Measurements from ENCODE around the gene AKAP8L. TPM values are rescaled to one million over a fixed set of nuclear protein-coding genes. Genes with fewer than 3 reads are reported as not detected.
"Not testable (repeated sequence)": the region's sequence is repeated elsewhere in the genome, so short reads cannot be mapped to it uniquely, and the experiment has no call there.

AKAP8L gene
- total and polyA plus RNA-seq, 2 experiments from 2014 or later, result 88.7 to 155 TPM

- WGBS (ENCODE audit: low lambda C conversion rate, missing lambda C conversion rate), result 3% methylated on average over 16 of the region's 16 CpGs
- H3K9me3 ChIP-seq (ENCODE audit: low read depth), result no peaks in the 10 kb centered on the region
- TF ChIP-seq EZH2phosphoT487 (IDR thresholded peaks at IDR 0.05; ENCODE audit: low read depth, severe bottlenecking, unreplicated experiment) (no peak), EZH2 (IDR thresholded peaks at IDR 0.05; ENCODE audit: borderline replicate concordance) (no peak), CTCF (IDR thresholded peaks at IDR 0.05; ENCODE audit: poor library complexity) (no peak)
- no peaks in the 10 kb centered on the region for H3K36me3 ChIP-seq (replicated peaks; ENCODE audit: insufficient read depth, low read depth)
- peak overlapping the region; percentile 43 for H2AFZ ChIP-seq
- peaks cover 23% of the 10 kb centered on the region for H3K4me1 ChIP-seq (ENCODE audit: insufficient read depth)
- peak overlapping the region; percentile 71 for H3K4me3 ChIP-seq
- H3K79me2 ChIP-seq, result peaks cover 54% of the 10 kb centered on the region
- H3K27ac ChIP-seq, result peak overlapping the region; percentile 80
- DNase-seq (ENCODE audit: low spot score), result peak; percentile 40
- H3K9me2 ChIP-seq (replicated peaks; ENCODE audit: insufficient read depth), result no peaks in the 10 kb centered on the region
- H4K20me1 ChIP-seq (ENCODE audit: insufficient read depth, poor library complexity, severe bottlenecking), result peaks cover 49% of the 10 kb centered on the region
- H3K4me2 ChIP-seq, result peak overlapping the region; percentile 97
- no peaks in the 10 kb centered on the region for H3K27me3 ChIP-seq
Observed at GRCh38 chr19:15418231-15418578, 583 bp downstream of the AKAP8L start.

GRCh38 chr19:15417699-15418098 is 1.1 kb downstream of the AKAP8L start:
- Histone ChIP-seq H3K36me3 (replicated peaks; ENCODE audit: insufficient read depth, low read depth) (no peaks in the 10 kb centered on the region), H3K4me1 (ENCODE audit: insufficient read depth) (peaks cover 28% of the 10 kb centered on the region)
- no peak for DNase-seq (ENCODE audit: low spot score)

GRCh38 chr19:15412832-15413231 is 6.0 kb downstream of the AKAP8L start:
- Histone ChIP-seq H3K4me3 (no peak overlapping the region), H3K9me3 (ENCODE audit: low read depth) (no peaks in the 10 kb centered on the region), H3K9me2 (replicated peaks; ENCODE audit: insufficient read depth) (no peaks in the 10 kb centered on the region), H3K79me2 (peaks cover 100% of the 10 kb centered on the region), H3K27me3 (no peaks in the 10 kb centered on the region), H4K20me1 (ENCODE audit: insufficient read depth, poor library complexity, severe bottlenecking) (peaks cover 100% of the 10 kb centered on the region), H3K4me1 (ENCODE audit: insufficient read depth) (peaks cover 31% of the 10 kb centered on the region), H2AFZ (no peak overlapping the region), H3K36me3 (replicated peaks; ENCODE audit: insufficient read depth, low read depth) (peaks cover 3% of the 10 kb centered on the region), H3K4me2 (peak overlapping the region; percentile 64), H3K27ac (peak overlapping the region; percentile 74)
- TF ChIP-seq EZH2phosphoT487 (IDR thresholded peaks at IDR 0.05; ENCODE audit: low read depth, severe bottlenecking, unreplicated experiment) (no peak), EZH2 (IDR thresholded peaks at IDR 0.05; ENCODE audit: borderline replicate concordance) (no peak), CTCF (IDR thresholded peaks at IDR 0.05; ENCODE audit: poor library complexity) (peak; percentile 3)
- 61% methylated on average over 4 of the region's 4 CpGs for WGBS (ENCODE audit: low lambda C conversion rate, missing lambda C conversion rate)
- DNase-seq (ENCODE audit: low spot score), result peak; percentile 9

More at GRCh38 chr19:15417699-15418098, 1.1 kb downstream of the AKAP8L start:
- Histone ChIP-seq H3K27ac (peak overlapping the region; percentile 80), H3K79me2 (peaks cover 59% of the 10 kb centered on the region), H3K4me2 (peak overlapping the region; percentile 97), H3K4me3 (peak overlapping the region; percentile 71), H3K9me3 (ENCODE audit: low read depth) (no peaks in the 10 kb centered on the region), H4K20me1 (ENCODE audit: insufficient read depth, poor library complexity, severe bottlenecking) (peaks cover 54% of the 10 kb centered on the region), H3K27me3 (no peaks in the 10 kb centered on the region), H3K9me2 (replicated peaks; ENCODE audit: insufficient read depth) (no peaks in the 10 kb centered on the region), H2AFZ (no peak overlapping the region)
- TF ChIP-seq EZH2 (IDR thresholded peaks at IDR 0.05; ENCODE audit: borderline replicate concordance) (no peak), CTCF (IDR thresholded peaks at IDR 0.05; ENCODE audit: poor library complexity) (no peak), EZH2phosphoT487 (IDR thresholded peaks at IDR 0.05; ENCODE audit: low read depth, severe bottlenecking, unreplicated experiment) (no peak)
- 6% methylated on average over 9 of the region's 9 CpGs for WGBS (ENCODE audit: low lambda C conversion rate, missing lambda C conversion rate)

- not testable (repeated sequence) for H3K9me3 ChIP-seq (ENCODE audit: low read depth); H3K4me3 ChIP-seq; H3K9me2 ChIP-seq (replicated peaks; ENCODE audit: insufficient read depth); DNase-seq (ENCODE audit: low spot score); H2AFZ ChIP-seq; H3K36me3 ChIP-seq (replicated peaks; ENCODE audit: insufficient read depth, low read depth); H3K27me3 ChIP-seq; H3K27ac ChIP-seq; H3K4me2 ChIP-seq
- H3K79me2 ChIP-seq, result peaks cover 100% of the 10 kb centered on the region
- 92% methylated on average over 2 of the region's 2 CpGs for WGBS (ENCODE audit: low lambda C conversion rate, missing lambda C conversion rate)
- peaks cover 21% of the 10 kb centered on the region for H3K4me1 ChIP-seq (ENCODE audit: insufficient read depth)
- H4K20me1 ChIP-seq (ENCODE audit: insufficient read depth, poor library complexity, severe bottlenecking), result peaks cover 100% of the 10 kb centered on the region
Observed at GRCh38 chr19:15411351-15411750, 7.4 kb downstream of the AKAP8L start.

Measured in hepatocyte (in vitro differentiated cells).